Coronary artery (tissue), 2 donors: Measurements from ENCODE around the gene NR2E1.

ENCODE experiments used
- DNase-seq: peaks from one replicate; pipeline ENCODE4 v3.0.0-alpha.2; 2017; ENCODE audit warnings: low spot score
- H3K27ac ChIP-seq, 2 donors: fragments of 200-600 bp; sonication (generic); one replicate each; pipeline ENCODE4 v1.5.1; 2016 to 2019
- H3K4me3 ChIP-seq: fragments of 200-600 bp; sonication (generic); 2 replicates; pipeline ENCODE4 v1.5.1; 2016; ENCODE audit warnings: mild to moderate bottlenecking, moderate library complexity
- TF ChIP-seq, protein P1 (sequence below): fragments of 200-600 bp; sonication (generic); IDR thresholded peaks from one replicate; pipeline ENCODE4 v1.5.1; 2019; ENCODE audit warnings: antibody characterized with exemption

NR2E1 gene

DNA sequence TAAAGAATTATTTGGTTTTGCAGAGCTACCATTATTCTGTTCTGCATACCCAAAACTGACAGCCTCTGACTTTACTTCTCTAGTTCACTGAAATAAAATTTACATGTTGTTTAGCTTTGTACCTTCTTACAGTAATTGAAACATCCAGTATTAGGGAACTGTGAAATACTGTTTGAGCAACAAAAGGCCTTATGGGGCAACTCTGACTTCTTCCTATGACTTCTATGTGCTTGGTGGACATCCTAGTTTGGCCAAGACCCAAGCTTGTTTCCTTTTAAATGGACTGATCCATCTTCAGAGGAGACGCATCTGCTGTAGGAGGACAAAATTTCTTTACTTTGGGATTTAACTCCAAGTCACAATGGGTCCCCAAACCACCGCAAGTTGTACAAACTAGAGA lies 44.7 kb downstream of the NR2E1 start:
- Histone ChIP-seq H3K27ac (no peak overlapping the region), H3K4me3 (no peak overlapping the region)
- TF ChIP-seq, protein P1, sequence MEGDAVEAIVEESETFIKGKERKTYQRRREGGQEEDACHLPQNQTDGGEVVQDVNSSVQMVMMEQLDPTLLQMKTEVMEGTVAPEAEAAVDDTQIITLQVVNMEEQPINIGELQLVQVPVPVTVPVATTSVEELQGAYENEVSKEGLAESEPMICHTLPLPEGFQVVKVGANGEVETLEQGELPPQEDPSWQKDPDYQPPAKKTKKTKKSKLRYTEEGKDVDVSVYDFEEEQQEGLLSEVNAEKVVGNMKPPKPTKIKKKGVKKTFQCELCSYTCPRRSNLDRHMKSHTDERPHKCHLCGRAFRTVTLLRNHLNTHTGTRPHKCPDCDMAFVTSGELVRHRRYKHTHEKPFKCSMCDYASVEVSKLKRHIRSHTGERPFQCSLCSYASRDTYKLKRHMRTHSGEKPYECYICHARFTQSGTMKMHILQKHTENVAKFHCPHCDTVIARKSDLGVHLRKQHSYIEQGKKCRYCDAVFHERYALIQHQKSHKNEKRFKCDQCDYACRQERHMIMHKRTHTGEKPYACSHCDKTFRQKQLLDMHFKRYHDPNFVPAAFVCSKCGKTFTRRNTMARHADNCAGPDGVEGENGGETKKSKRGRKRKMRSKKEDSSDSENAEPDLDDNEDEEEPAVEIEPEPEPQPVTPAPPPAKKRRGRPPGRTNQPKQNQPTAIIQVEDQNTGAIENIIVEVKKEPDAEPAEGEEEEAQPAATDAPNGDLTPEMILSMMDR = no peak
- no peak for DNase-seq

DNA sequence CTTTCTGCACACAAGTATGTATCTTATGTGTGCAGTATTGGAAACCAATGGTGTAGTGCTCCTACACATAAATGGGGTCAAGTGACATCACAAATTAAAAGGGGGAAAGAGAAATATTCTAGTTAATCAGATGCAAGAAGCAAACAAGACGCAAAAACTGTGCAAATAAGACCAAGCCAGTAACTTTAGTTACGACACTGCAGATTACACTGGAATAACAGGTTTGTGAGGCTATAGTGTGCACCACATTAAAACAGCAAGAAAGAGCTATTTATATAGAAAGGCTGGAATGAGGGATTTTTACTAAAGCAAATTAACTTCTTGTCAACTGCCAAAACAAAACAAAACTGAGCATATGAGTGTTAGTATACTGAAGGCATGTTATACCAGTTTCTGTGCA lies 45.8 kb downstream of the NR2E1 start:
- H3K4me3 ChIP-seq = no peak overlapping the region
- no peak for DNase-seq
- no peak overlapping the region for H3K27ac ChIP-seq
- TF ChIP-seq, protein P1 = no peak

DNA sequence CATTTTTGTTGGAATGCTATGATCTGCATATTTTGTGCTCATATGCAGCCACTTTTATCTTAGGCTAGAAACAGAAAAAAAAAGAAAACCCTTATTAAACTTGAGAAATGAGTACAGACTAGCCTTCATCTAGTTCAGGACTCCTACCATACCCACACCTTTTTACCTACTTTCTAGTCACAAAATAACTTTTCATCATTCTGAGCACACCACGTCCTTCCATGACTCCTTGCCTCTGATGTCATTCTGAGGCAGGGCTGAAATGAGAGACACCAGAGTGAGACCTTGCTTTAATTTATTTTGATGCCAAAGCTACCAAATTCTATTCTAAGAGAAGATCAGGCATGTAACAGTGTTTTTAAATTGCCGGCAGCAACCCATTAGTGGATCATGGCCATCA lies 56.2 kb downstream of the NR2E1 start:
- TF ChIP-seq, protein P1 = no peak
- H3K4me3 ChIP-seq = no peak overlapping the region
- DNase-seq = no peak
- H3K27ac ChIP-seq = no peak overlapping the region

DNA sequence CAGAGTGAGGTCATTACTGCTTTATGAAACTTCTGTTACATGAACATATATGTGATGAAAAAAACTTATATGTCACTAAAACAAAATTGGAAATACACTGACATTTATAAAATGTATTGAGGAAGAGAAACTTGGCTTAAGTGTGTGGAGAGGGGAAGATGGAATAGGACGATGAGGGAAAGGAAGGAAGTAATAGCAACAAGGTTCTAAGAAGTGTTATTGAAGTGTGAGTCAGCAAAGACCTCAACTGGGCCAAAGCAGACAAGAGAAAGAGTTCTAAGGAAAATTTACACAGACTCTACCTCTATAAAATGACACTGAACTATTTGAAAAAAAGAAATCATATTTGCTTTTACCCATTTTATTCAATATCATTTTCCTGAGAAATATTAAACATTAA lies 56.7 kb downstream of the NR2E1 start:
- no peak for DNase-seq
- H3K27ac ChIP-seq = no peak overlapping the region
- TF ChIP-seq, protein P1 = no peak
- no peak overlapping the region for H3K4me3 ChIP-seq

DNA sequence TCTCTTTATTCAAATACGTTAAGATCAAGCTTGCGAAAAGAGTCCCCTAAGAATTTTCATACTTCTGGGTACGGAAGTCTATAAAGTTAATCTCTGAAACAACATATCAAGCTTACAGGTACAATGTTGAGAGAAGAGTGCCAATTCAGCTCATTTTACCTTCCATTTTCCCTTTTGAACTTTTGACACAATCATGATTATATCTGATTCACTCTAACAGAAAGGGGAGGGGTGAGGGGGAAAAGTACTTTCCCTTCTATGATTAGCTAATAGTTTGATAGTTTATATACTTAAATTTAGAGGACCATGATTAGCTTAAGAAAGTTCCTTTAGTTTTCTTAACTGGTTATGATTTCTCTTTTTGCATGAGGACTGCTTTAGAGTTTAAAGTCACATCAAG lies 61.5 kb downstream of the NR2E1 start:
- TF ChIP-seq, protein P1 = no peak
- Histone ChIP-seq H3K27ac (no peak overlapping the region), H3K4me3 (no peak overlapping the region)
- no peak for DNase-seq

DNA sequence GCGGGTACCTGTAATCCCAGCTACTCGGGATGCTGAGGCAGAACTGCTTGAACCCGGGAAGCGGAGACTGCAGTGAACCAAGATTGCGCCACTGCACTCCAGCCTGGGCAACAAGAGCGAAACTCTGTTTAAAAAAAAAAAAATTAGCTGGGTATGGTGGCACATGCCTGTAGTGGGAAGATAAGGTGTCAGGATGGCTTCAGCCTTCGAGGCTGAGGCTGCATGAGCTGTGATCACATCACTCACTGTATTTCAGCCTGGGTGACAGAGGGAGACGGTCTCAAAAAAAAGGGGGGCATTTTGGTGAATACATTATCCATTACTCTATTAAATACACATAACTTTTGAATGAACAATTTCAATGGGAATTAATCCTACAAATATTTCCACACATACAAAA lies 62.6 kb downstream of the NR2E1 start:
- DNase-seq = no peak
- no peak overlapping the region for H3K27ac ChIP-seq
- TF ChIP-seq, protein P1 = no peak
- no peak overlapping the region for H3K4me3 ChIP-seq

DNA sequence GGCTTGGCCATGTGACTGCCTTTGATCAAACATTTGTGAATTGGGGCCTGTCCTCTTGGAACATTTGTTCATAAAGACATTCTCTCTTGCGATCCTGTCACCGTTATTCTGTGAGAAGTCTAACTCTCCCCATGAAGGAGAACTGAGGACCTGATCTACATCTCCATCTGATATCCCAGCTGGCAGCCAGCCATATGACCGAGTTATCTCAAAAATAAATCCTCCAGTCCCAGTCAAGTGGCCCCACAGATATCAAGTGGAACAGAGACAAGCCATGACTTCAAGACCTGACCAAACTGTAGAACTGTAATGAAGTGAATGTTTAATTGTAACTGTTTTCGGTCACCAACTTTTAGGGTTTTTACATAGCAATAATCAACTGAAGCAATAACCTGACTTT lies 69.3 kb downstream of the NR2E1 start:
- no peak overlapping the region for H3K27ac ChIP-seq
- H3K4me3 ChIP-seq = no peak overlapping the region
- no peak for DNase-seq
- TF ChIP-seq, protein P1 = no peak
